ENCODE measurements around the gene F7.
"Not testable (repeated sequence)": the region's sequence is repeated elsewhere in the genome, so short reads cannot be mapped to it uniquely, and the experiment has no call there.

The F7 gene

DNA sequence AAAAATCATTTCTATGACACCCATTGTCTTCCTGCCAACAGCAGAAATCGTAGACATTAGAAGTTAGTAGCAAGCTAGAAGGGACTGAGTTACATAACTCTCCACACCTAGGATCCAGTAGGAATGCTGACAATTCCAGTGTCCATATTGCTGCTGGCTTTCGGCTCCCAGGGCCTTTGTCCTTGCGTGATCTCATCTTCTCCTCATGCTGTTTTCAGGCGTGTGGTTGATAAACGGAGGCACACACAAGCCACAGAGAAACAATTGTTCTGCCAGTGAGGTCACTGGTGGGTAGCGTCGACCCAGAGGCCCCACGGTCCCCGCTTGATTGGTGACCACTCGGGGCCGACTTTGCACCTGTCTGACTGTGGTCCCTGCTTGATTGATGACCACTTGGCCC is 31.6 kb upstream of the F7 start:
- no peak for DNase-seq

DNA sequence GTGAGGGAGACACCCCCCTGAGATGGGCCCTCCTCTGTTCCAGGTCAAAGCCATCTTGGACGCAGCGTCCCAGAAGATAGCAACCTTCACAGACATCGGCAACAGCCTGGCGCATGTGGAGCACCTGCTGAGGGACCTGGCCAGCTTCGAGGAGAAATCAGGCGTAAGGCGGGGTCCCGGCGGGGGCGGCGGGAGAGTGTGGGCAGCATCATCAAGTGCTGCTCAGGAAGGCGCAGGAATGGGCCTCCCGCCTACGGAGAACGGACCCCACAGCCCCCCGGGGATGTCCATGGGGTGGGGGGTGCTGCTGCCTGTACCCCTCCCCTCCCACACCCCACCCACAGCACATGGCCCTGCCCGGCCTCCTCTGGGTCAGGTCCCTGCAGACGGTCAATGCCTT is 31.2 kb upstream of the F7 start:
- DNase-seq: no peak

DNA sequence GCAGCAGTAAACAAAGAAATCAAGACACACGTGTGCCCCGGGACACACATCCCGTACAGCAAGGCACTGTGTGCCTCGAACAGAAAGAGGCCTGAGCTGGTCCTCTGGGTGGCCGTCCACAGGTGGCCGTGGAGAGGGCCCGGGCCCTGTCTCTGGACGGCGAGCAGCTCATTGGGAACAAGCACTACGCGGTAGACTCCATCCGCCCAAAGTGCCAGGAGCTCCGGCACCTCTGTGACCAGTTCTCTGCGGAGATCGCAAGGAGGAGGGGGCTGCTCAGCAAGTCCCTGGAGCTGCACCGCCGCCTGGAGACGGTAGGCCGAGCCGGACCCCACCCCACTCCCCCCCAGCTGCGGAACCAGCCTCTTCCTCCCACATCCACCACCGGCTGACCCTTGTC is 30.7 kb upstream of the F7 start:
- DNase-seq: no peak

DNA sequence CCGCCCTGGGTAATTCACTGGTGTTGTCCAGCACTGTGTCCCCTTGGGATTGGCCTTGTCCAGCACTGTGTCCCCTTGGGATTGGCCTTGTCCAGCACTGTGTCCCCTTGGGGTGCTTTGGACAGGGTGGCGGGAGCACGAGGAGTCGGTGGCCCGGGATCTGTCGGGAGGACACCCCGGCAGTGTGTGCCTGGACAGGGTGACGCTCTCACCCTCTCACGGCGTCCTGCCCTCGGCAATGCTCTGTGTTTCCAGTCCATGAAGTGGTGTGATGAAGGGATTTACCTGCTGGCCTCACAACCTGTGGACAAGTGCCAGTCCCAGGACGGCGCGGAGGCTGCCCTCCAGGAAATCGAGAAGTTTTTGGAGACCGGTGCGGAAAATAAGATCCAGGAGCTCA is 29.9 kb upstream of the F7 start:
- no peak for DNase-seq

DNA sequence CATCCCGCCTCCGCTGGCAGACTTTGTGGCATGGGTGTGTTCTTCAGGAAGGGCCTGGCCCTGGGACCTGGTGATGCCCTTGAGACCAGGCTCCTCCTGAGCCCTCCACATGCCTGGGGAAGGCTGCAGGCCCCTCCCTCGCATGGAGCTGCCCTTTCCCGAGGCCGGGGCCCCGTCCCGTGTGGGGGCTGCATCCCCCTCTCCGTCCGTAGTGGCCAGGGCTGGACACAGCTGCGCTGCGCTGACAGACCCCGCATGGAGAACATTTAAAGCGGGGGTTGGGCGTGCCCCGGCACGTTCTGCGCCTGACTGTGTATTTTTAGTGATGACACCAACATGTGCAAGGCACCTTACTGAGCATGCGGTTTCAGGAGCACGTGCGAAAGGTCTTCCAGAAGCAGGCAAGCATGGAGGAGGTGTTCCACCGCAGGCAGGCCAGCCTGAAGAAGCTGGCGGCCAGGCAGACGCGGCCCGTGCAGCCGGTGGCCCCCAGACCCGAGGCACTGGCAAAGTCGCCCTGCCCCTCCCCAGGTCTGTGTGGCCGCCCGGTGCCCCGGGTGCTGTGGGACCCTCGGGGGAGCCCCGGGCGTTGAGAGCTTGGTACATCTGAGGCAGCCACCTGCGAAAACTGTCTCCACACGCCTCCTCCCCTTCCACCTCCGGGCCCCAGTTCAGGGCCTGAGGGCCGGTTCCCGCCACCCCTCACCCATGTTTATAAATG is 28.8 kb upstream of the F7 start:
- DNase-seq: no peak

DNA sequence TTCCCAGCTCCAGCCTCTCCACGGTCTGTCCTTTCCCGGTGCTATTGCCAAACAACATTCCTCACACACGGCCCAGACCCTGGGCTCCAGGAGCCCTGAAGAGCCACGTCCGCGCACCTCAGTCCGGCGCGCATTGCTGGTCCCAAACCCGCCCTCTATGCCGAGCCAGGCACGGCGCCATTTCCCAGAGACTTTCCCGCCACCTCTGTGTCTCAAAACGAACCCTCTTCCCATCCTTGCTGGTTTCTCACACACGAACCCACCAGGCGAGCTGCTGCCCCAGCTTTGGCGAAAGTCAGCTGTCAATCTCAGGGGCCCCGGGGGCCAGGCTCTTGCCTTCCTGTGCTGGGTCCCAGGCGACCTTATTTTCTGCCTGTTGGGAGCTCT is 28.0 kb upstream of the F7 start:
- DNase-seq: no peak

DNA sequence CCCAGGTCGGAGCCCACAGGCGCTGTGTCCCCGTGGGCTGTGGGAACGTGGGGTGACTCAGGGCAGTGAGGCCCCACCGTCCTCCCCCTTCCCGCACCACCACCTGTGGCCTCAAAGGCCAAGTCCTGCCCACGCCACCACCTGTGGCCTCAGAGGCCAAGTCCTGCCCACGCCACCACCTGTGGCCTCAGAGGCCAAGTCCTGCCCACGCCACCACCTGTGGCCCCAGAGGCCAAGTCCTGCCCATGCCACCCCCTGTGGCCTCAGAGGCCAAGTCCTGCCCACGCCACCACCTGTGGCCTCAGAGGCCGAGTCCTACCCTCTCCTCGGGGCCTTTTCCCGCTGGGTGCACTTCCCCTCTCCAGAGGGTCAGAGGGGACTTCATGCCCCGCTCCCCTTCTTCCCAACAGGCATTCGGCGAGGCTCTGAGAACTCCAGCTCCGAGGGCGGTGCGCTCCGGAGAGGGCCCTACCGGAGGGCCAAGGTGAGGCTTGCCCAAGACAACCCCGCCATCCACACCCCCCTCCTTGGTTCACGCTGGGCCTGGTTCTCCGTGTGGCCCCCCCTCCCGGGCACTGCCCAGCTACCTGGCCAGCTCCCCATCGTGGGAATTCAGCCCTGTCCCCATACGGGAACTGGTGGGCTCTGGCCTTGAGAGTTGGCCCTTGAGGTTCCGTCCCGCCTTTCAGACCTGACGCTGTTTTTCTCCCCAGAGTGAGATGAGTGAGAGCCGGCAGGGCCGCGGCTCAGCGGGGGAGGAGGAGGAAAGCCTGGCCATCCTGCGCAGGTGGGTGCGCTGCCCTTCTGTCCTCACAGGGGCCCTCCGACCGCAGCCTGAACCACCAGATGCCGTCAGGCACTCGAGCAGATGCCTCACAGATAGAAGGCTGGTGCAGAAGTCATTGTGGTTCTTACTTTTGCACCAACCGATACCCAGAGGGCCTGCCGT is 27.4 kb upstream of the F7 start:
- no peak for DNase-seq

DNA sequence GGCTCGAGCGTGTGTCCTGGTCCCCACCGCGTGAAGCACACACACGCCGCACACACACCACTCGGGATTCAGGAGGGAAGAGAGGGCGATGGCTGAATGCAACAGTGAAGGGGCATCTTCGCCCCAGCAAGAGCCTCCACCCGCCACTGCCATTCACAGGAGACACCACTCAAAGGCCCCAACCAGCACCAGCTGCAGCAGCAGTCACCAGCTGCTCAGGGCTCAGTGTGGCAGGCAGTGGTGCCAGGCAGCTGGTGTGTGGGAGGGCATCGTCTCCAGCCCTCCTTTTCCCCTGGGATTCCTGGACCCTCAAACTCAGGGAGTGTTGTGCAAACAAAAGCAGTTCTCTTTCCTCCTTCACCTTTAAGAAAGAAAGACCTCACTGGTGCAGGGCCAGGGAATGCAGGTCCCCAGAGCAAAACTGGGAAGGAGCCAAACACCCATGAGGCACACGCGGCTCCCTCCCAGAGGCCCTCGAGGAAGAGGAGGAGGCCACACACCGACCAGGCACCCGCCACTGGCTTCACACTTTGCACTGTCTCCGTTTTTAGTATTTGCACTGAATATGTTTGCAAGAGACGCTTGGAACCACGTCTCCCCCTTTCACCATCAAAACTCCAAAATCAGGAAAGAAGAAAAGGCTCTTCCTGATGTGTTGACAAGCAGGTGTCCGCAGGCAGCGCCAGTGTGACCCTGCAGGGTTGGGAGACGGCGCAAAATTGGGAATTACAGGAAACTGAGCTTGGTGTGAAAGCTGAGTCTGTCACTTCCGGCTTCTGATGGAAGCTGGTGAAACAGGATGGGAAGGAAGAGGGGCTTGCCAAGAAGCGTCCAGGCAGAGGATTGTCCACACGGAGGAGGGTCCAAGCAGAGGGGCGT is 26.4 kb upstream of the F7 start:
- DNase-seq: peak in 1 of 3 experiments; percentile 68

DNA sequence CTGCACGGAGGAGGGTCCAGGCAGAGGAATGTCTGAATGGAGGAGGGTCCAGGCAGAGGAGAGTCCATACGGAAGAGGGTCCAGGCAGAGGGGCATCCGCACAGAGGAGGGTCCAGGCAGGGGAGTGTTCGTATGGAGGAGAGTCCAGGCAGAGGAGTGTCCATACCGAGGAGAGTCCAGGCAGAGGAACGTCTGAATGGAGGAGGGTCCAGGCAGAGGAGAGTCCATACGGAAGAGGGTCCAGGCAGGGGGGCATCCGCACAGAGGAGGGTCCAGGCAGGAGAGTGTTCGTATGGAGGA is 25.9 kb upstream of the F7 start:
- not testable (repeated sequence) for DNase-seq

DNA sequence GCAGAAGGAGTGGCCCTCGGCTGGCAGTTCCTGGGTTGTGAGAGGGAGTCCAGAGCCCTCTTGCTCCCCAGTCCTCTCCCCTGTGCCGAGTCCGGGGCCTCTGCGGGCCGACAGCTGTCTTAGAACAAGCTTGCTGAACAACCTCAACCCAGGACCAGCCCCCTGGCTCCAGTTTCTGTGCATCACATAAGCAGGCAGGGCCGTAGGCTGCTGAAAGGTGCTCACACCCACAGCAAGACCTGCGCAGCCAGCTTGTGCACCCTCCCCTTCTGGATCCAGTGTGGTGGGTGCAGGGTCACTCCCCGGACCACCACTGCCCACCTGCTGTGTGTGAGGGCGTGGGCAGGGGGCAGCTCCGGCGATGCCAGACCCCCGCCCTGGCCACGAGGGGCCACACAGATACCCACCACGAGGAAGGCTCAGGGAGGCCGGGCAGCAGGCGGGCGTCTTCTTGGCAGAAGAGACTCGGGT is 25.2 kb upstream of the F7 start:
- no peak for DNase-seq

DNA sequence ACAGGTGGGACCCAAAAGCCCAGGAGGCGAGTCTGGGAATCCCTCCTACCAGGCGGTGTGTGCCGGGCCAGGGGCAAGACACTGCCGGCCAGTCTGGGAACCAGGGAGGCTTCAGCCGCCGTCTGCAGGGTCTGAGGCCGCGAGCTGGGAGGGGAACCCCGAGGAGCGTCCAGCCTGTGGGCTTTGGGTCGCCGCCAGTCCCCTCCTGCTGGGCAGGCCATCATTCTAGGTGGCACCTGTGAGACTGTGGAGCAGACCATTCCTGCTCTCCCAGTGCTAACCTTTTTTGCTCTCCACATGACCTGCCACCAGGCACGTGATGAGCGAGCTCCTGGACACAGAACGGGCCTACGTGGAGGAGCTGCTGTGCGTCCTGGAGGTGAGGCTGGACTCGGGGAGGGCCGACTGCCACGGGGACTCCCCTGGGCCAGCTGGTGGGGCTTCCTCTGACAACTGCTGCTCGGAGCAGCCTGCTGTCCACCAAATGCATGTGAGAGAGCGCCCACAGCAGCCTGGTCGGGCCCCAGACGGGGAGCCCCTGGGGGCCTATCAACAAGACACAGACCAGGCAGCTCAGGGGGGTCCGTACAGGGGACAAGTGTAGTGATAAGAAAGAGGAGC is 24.6 kb upstream of the F7 start:
- no peak for DNase-seq

DNA sequence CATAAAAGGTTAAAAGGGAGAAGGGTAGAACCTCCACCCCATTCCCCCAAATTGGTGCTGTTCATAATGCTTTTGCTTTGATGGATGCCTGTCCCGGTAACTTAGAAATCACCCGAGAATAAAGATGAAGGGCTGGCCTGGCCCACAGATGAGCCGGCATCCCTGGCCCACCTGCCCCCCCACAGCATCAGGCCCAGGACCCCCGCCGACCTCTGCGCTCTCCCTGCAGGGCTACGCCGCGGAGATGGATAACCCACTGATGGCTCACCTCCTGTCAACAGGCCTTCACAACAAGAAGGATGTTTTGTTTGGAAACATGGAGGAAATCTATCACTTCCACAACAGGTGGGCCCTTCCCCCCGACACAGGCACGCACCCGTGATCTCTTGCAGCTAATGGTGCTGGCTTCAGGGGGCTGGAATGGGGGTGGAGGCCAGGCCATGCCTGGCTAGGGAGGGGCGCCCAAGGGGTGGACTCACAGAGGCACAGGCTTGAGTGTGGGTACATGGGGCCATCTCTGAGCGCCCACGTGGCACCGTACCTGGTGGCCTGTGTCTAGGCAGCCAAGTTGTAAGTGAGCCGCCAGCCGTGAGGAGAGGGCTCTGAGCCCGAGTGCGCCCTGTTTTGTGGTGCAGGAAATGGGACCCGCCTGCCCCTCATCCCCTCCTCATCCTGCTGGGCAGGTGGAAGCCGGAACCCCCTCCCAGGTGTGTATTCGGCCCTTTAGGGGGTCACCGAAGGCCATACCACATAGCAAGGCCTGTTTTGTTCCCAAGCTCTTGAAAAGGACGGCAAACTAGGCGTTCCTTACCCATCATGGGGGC is 23.2 kb upstream of the F7 start:
- no peak for DNase-seq

DNA sequence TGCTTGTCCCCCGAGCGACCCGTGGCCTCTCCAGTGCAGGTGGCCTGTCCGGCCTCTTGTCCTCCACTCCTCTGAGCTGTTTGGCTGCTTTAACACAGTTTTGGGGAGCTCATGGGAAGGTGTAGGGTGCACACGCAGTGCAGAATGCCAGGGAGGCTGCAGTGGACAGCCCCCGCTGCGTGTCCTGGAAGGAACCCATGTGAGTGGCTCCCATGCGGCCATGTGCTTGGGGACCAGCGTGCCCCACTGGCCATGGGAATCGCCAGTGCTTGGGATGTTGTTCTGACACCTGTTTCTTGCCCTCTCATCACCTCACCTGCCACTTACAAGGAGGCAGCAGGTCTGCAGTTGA is 22.6 kb upstream of the F7 start:
- no peak for DNase-seq

DNA sequence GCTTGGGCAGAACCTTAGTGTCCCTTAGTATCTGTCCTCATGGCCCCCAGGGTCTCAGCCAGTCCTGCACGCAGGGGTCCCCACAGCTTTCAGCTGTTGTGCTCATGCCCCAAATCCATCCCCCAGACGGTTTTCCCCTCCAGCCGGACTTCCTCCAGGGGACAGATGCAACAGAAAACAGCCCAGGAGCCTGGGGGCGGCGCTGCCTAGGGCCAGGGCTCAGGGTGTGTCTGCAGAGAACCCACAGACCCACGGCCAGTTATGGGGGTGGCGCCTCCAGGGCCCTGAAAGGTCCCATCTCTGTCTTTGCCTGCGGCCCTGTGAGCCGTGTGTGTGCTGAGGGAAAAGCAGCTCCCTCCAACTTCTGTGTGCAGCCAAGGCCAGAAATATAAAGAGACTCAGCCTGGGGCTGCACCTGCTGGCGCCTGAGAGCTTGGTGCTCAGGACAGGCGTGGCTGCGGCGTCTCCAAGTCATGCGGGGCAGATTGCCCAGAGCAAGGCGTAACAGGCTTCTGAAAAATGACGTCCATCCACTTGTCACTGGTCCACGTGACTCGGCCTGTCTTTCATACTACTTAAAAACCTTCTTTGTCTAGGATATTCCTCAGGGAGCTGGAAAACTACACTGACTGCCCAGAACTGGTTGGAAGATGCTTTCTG is 22.1 kb upstream of the F7 start:
- DNase-seq: peak in 1 of 3 experiments; percentile 99

DNA sequence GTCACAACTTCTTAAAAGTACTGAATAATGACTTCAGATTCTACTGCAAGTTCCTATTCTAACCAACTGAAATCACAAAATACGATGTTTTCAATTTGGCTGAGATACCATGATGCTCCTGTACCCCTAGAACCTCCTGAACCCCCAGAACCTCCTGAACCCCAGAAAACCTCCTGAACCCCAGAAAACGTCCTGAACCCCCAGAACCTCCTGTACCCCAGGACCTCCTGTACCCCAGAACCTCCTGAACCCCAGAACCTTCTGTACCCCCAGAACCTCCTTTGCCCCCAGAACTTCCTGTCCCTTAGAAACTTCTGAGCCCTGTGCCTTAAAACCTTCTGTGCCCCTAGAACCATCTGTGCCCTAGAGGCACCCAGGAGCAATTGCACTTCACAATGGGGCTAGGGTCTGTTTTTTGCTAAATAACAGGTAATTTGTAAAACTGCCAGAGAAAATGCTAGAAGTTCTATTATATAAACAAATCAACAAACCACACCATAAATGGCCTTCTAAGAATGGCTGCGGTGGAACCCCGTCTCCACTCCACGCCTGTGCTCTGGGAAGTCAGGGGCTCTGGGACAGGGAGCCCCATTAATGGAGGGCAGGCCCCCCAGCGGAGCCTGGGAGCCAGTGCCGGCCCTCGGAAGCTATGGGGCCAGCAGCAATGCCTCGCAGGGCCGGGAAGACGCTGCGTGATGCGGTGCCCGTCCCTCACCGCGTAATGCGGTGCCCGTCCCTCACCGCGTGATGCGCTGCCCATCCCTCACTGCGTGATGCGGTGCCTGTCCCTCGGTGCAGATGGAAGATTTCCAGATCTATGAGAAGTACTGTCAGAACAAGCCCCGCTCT is 21.3 kb upstream of the F7 start:
- DNase-seq: no peak

DNA sequence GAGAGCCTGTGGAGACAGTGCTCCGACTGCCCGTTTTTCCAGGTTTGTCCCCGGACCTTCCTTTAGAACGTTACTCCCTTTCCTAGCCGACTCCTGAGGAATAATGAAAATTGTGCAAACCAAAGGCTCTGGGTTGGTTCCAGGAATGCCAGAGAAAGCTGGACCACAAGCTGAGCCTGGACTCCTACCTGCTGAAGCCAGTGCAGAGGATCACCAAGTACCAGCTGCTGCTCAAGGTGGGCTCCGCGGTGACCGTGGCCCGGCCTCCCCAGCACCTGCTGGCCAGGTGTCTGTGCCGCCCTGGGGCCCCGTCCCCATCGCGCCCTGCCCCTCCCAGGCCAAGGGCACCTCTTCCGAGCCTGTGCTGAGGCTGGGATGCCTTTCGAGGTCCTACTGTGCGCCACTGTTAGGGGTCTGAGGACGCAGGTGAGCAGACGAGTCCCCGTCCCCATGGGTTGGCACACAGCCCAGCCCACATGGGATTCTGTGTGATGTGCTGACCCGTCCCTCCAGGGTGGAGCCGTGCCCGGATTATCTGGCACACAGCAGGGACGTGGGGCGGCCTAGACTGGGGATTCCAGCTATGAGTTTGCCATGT is 20.5 kb upstream of the F7 start:
- DNase-seq: no peak

DNA sequence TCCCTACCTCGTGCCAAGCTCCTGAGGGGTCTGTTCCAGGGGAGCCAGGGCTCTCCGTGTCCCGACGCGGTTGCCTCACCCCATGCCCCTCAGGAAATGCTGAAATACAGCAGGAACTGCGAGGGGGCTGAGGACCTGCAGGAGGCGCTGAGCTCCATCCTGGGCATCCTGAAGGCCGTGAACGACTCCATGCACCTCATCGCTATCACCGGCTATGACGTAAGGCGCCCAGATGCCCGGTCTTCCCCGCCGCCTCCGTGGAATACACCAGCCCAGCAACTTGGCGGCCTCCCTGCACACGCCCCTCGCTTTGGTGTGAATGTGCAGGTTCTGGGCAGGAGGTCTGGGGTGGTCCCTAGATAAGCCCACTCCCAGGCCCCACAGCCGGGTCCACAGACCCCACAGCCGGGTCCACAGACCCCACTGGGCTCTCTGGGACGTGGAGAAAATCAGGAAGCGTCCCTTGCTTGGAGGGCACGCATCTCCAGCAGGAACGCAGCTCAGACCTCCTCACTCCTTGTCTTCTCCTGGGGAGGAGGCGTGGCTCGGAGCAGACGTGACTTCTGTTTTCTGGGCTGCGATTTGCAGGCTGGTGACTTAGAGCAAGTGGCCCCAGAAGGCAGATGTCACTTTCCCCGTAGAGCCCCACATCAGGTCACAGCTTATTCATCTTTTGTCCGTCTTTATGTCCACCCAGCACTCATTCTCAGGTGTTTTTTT is 19.4 kb upstream of the F7 start:
- DNase-seq: no peak

DNA sequence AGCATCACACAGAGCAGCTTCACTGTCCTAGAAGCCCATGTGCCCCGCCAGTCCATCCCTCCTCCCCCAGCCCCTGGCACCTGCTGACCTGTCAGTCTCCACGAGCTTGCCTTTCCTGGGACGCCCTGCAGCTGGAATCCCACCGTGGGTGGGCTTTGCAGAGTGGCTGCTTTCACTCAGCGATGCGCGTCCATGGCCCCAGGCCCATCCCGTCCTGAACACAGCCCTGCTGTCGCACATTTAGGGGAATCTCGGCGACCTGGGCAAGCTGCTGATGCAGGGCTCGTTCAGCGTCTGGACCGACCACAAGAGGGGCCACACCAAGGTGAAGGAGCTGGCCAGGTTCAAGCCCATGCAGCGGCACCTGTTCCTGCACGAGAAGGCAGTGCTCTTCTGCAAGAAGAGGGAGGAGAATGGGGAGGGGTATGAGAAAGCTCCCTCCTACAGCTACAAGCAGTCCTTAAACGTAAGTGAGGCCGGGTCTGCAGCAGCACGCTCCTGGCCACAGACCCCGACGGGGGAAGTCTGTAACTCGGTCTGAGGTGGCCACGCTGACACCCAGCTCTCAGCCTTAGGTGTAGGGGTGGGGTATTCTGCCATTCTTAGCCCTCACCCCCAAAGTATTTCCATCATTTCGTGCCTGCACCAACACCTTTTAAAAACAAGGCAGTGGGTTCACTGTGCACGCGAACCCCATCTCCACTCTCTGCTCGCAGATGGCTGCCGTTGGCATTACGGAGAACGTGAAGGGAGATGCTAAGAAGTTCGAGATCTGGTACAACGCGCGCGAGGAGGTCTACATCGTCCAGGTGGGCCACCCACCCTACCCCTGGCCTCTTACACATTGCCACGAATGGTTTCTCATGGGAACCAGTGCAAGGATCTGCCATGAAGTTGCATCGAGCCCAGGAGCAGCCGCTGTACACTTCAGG is 18.3 kb upstream of the F7 start:
- DNase-seq: no peak

Data from NCI-H1417 (cell line).